IMR-90 (cell line): ENCODE results near the gene AKAP8L. TPM values are rescaled to one million over a fixed set of nuclear protein-coding genes. Genes with fewer than 3 reads are reported as not detected.
A peak's percentile ranks its signal among the peaks of the same experiment; 100 is the strongest.

ENCODE experiments used
- ATAC-seq: fragments of 200-7000 bp; cut with Tn5 transposase; 2 replicates; pipeline ENCODE4 v1.9.1; 2020; ENCODE audit warnings: low read depth, mild to moderate bottlenecking, moderate library complexity
- BruUV-seq: library from RNA; stranded (reverse); fragments of 400-500 nt; replicated peaks from 2 replicates; lab custom pipeline; 2021; lab: Mats Ljungman, UMichigan
- CTCF ChIA-PET: fragments of 300-600 bp; formaldehyde crosslinking; extraction: SDS; loops from one replicate; lab custom pipeline; 2021; ENCODE audit warnings: antibody characterized with exemption; lab: Yijun Ruan, JAX
- POLR2A ChIA-PET: fragments of 300-600 bp; sonication (Branson Sonifier 250); formaldehyde crosslinking; loops from one replicate; lab custom pipeline; 2022; ENCODE audit warnings: antibody characterized with exemption; ENCODE audit not compliant: unreplicated experiment; lab: Charles Lee
- DNase-seq: peaks from one replicate; pipeline ENCODE4 v3.0.0; 2013
- H2AFZ ChIP-seq: replicated peaks from 2 replicates; pipeline ENCODE3; 2013; ENCODE audit warnings: low read length, mild to moderate bottlenecking; ENCODE audit not compliant: poor library complexity
- H2AK5ac ChIP-seq: 2 replicates; pipeline ENCODE4 v1.6.1; 2013; ENCODE audit warnings: low read depth, low read length, inconsistent platforms
- H2AK9ac ChIP-seq: replicated peaks from 2 replicates; pipeline ENCODE3; 2013; ENCODE audit warnings: mild to moderate bottlenecking, low read depth, low read length, moderate library complexity; ENCODE audit not compliant: poor library complexity
- H2BK120ac ChIP-seq: 2 replicates; pipeline ENCODE4 v1.6.1; 2013; ENCODE audit warnings: low read depth, low read length, inconsistent platforms
- H2BK15ac ChIP-seq: 3 replicates; pipeline ENCODE4 v1.6.1; 2013; ENCODE audit warnings: low read depth, low read length, inconsistent platforms
- H2BK20ac ChIP-seq: 2 replicates; pipeline ENCODE4 v1.6.1; 2013; ENCODE audit warnings: low read depth, mild to moderate bottlenecking, inconsistent platforms, low read length, moderate library complexity
- H2BK5ac ChIP-seq: 2 replicates; pipeline ENCODE4 v1.6.1; 2013; ENCODE audit warnings: mild to moderate bottlenecking, low read depth, low read length, inconsistent platforms; ENCODE audit not compliant: poor library complexity, severe bottlenecking
- H3K14ac ChIP-seq: replicated peaks from 2 replicates; pipeline ENCODE4 v1.6.1; 2013; ENCODE audit warnings: low read depth, low read length, inconsistent platforms
- H3K18ac ChIP-seq: 2 replicates; pipeline ENCODE4 v1.6.1; 2013; ENCODE audit warnings: low read depth, low read length, control low read depth
- H3K23ac ChIP-seq: 2 replicates; pipeline ENCODE4 v1.6.1; 2013; ENCODE audit warnings: low read depth, low read length, inconsistent platforms
- H3K27ac ChIP-seq: 2 replicates; pipeline ENCODE4 v1.5.1; 2013; ENCODE audit warnings: mild to moderate bottlenecking, control low read depth, low read length; ENCODE audit not compliant: insufficient read depth
- H3K27me3 ChIP-seq: 2 replicates; pipeline ENCODE4 v1.6.1; 2013; ENCODE audit warnings: low read length; ENCODE audit not compliant: control insufficient read depth, insufficient read depth
- H3K36me3 ChIP-seq: 2 replicates; pipeline ENCODE4 v1.6.1; 2013; ENCODE audit warnings: low read length, mixed read lengths; ENCODE audit not compliant: control insufficient read depth, insufficient read depth
- H3K4ac ChIP-seq: 2 replicates; pipeline ENCODE4 v1.6.1; 2013; ENCODE audit warnings: low read depth, low read length, inconsistent platforms
- H3K4me1 ChIP-seq: 2 replicates; pipeline ENCODE4 v1.6.1; 2013; ENCODE audit warnings: low read length, mixed read lengths; ENCODE audit not compliant: control insufficient read depth, insufficient read depth
- H3K4me2 ChIP-seq: 2 replicates; pipeline ENCODE4 v1.6.1; 2013; ENCODE audit warnings: low read depth, mild to moderate bottlenecking, control low read depth, low read length, moderate library complexity
- H3K4me3 ChIP-seq: 2 replicates; pipeline ENCODE4 v1.5.1; 2013; ENCODE audit warnings: low read depth, mild to moderate bottlenecking, control low read depth, low read length, moderate library complexity; ENCODE audit not compliant: insufficient read depth
- H3K56ac ChIP-seq: 2 replicates; pipeline ENCODE4 v1.6.1; 2013; ENCODE audit warnings: low read length, inconsistent platforms; ENCODE audit not compliant: insufficient read depth; ENCODE audit errors: extremely low read depth
- H3K79me1 ChIP-seq, 2 experiments: 2 replicates each; pipeline ENCODE4 v1.6.1; 2013; ENCODE audit warnings: low read length in 2 of 2, inconsistent platforms in 1 of 2, low read depth in 1 of 2
- H3K9ac ChIP-seq: 2 replicates; pipeline ENCODE4 v1.6.1; 2013; ENCODE audit warnings: low read depth, low read length, control low read depth
- H3K9me1 ChIP-seq: 2 replicates; pipeline ENCODE4 v1.6.1; 2013; ENCODE audit warnings: low read length, inconsistent platforms; ENCODE audit not compliant: insufficient read depth
- H3K9me3 ChIP-seq: 2 replicates; pipeline ENCODE4 v1.6.1; 2013; ENCODE audit warnings: low read length; ENCODE audit not compliant: control insufficient read depth, insufficient read depth
- H4K20me1 ChIP-seq: 2 replicates; pipeline ENCODE4 v1.6.1; 2013; ENCODE audit warnings: low read length, inconsistent platforms; ENCODE audit not compliant: insufficient read depth
- H4K5ac ChIP-seq: 2 replicates; pipeline ENCODE4 v1.6.1; 2013; ENCODE audit warnings: mild to moderate bottlenecking, low read depth, low read length, control low read depth
- H4K8ac ChIP-seq, 2 experiments: 2 replicates each; pipeline ENCODE4 v1.6.1; 2013; ENCODE audit warnings: low read depth in 2 of 2, low read length in 2 of 2, control low read depth in 1 of 2, inconsistent platforms in 1 of 2
- H4K91ac ChIP-seq: 2 replicates; pipeline ENCODE4 v1.6.1; 2013; ENCODE audit warnings: low read depth, low read length, inconsistent platforms; ENCODE audit not compliant: insufficient read depth
- BHLHE40 ChIP-seq: fragments of 150-350 bp; IDR thresholded peaks from 2 replicates; pipeline ENCODE4 v1.6.1; 2016; ENCODE audit warnings: mild to moderate bottlenecking, low read depth, low read length
- CEBPB ChIP-seq: IDR thresholded peaks from 2 replicates; pipeline ENCODE4 v1.6.1; 2012; ENCODE audit warnings: low read depth, low read length, improper control_type of control experiment
- CHD1 ChIP-seq: IDR thresholded peaks from 2 replicates; pipeline ENCODE4 v1.6.1; 2012; ENCODE audit warnings: low read depth, low read length, improper control_type of control experiment
- CTCF ChIP-seq: conservative IDR thresholded peaks from 2 replicates; pipeline ENCODE4 v1.5.1; 2012; ENCODE audit warnings: mild to moderate bottlenecking, low read depth, low read length, improper control_type of control experiment
- ELK1 ChIP-seq: fragments of 150-350 bp; IDR thresholded peaks from 2 replicates; pipeline ENCODE4 v1.6.1; 2016; ENCODE audit warnings: low read depth, mild to moderate bottlenecking, low read length, moderate library complexity, borderline replicate concordance
- FOS ChIP-seq: fragments of 150-350 bp; IDR thresholded peaks from 2 replicates; pipeline ENCODE4 v1.6.1; 2016; ENCODE audit warnings: low read depth, low read length
- MAFK ChIP-seq: IDR thresholded peaks from 2 replicates; pipeline ENCODE4 v1.6.1; 2012; ENCODE audit warnings: low read depth, low read length, improper control_type of control experiment
- MAZ ChIP-seq: IDR thresholded peaks from 2 replicates; pipeline ENCODE4 v1.6.1; 2012; ENCODE audit warnings: low read depth, mild to moderate bottlenecking, low read length, improper control_type of control experiment, moderate library complexity, borderline replicate concordance
- MXI1 ChIP-seq: IDR thresholded peaks from 2 replicates; pipeline ENCODE4 v1.6.1; 2012; ENCODE audit warnings: low read depth, mild to moderate bottlenecking, low read length, moderate library complexity, borderline replicate concordance
- NFE2L2 ChIP-seq: fragments of 150-350 bp; IDR thresholded peaks from 2 replicates; pipeline ENCODE4 v1.6.1; 2016; ENCODE audit warnings: low read depth, mild to moderate bottlenecking, low read length
- POLR2A ChIP-seq: IDR thresholded peaks from 2 replicates; pipeline ENCODE4 v1.6.1; 2012; ENCODE audit warnings: mild to moderate bottlenecking, low read depth, low read length
- RAD21 ChIP-seq: IDR thresholded peaks from 2 replicates; pipeline ENCODE4 v1.6.1; 2012; ENCODE audit warnings: low read length, improper control_type of control experiment
- RCOR1 ChIP-seq: IDR thresholded peaks from 2 replicates; pipeline ENCODE4 v1.6.1; 2012; ENCODE audit warnings: mild to moderate bottlenecking, low read length, improper control_type of control experiment; ENCODE audit not compliant: insufficient replicate concordance
- RFX5 ChIP-seq: IDR thresholded peaks from 2 replicates; pipeline ENCODE4 v1.8.0; 2012; ENCODE audit warnings: low read depth, mild to moderate bottlenecking, low read length, moderate library complexity
- SMC3 ChIP-seq: fragments of 150-350 bp; IDR thresholded peaks from 2 replicates; pipeline ENCODE4 v1.6.1; 2016; ENCODE audit warnings: low read depth, mild to moderate bottlenecking, antibody characterized with exemption, low read length, moderate library complexity
- USF2 ChIP-seq: fragments of 150-350 bp; IDR thresholded peaks from 2 replicates; pipeline ENCODE4 v1.6.1; 2017; ENCODE audit warnings: mild to moderate bottlenecking, antibody characterized with exemption, low read length, low read depth
- WGBS, 2 experiments: methylation state at CpG; one replicate each; pipeline versions ENCODE4 v1.1.5 to v1.1.7; 2013; ENCODE audit warnings: missing lambda C conversion rate in 2 of 2; ENCODE audit not compliant: insufficient read length in 1 of 2; ENCODE audit errors: extremely low coverage in 2 of 2; 5-methylcytosine and 5-hydroxymethylcytosine counted together
- dilution Hi-C: fragments of 300-500 bp; cut with HindIII; formaldehyde crosslinking; loops from one replicate; pipeline ENCODE4 v1.14.3; 2018; ENCODE audit warnings: low sequenced_read_pairs; ENCODE audit not compliant: unreplicated experiment
- in situ Hi-C: fragments of 300-500 bp; cut with MboI; formaldehyde crosslinking; loops from 3 replicates; pipeline ENCODE4 v1.14.3; 2019; ENCODE audit warnings: low sequenced_read_pairs, inconsistent platforms, mixed read lengths
- intact Hi-C: fragments of 100-400 bp; cut with micrococcal nuclease; formaldehyde crosslinking; loops from 2 replicates; pipeline ENCODE4 v1.10.0; 2022
- polyA plus RNA-seq, 3 experiments: library from polyadenylated mRNA; depleted of rRNA; stranded (reverse); fragments of >200 nt; gene quantifications; 2 replicates each; pipeline ENCODE4 v1.2.3, GENCODE V29; 2012; ENCODE audit warnings: low replicate concordance in 1 of 3
- total RNA-seq: library from RNA; depleted of rRNA; stranded (reverse); fragments of >200 nt; gene quantifications from 2 replicates; pipeline ENCODE4 v1.2.3, GENCODE V29; 2012

The AKAP8L gene
- total and polyA plus RNA-seq, 2 of the 4 experiments (the other 2 are of a cell fraction), result 43.1 to 44.6 TPM

GRCh38 chr19:15374105-15374651 lies 44.6 kb downstream of the AKAP8L start:
- H3K14ac ChIP-seq, result no peak overlapping the region
- H3K4me1 ChIP-seq, result peaks cover 8% of the 10 kb centered on the region
- dilution Hi-C loops (no loop called here), intact Hi-C loops (loop anchor here (10.0 kb wide), 1 partner anchor 269 kb away; the partner anchor contains the start of gene SYDE1), in situ Hi-C loops (no loop called here)
- H3K79me1 ChIP-seq, result peaks cover 7 to 71% of the 10 kb centered on the region in 2 experiments
- H2BK120ac ChIP-seq, result no peak overlapping the region
- H3K27ac ChIP-seq, result no peak overlapping the region
- H3K36me3 ChIP-seq, result peaks cover 40% of the 10 kb centered on the region
- no peak overlapping the region for H4K91ac ChIP-seq
- no peaks in the 10 kb centered on the region for H3K27me3 ChIP-seq
- H3K9me3 ChIP-seq, result no peaks in the 10 kb centered on the region
- ATAC-seq (no peak), DNase-seq (no peak)
- no peak overlapping the region for H2BK15ac ChIP-seq
- WGBS, 2 experiments, result 98% methylated on average over 13 of the region's 21 CpGs; no CpG with 5 or more reads in 1 of the 2 experiments
- ChIA-PET CTCF (no interaction called here), POLR2A (no interaction called here)
- BruUV-seq, result no TSS peak
- H2AK9ac ChIP-seq, result peak overlapping the region; percentile 56
- no peak overlapping the region for H3K56ac ChIP-seq
- H2BK20ac ChIP-seq, result no peak overlapping the region
- TF ChIP-seq FOS (no peak), CEBPB (no peak), MXI1 (no peak), CTCF (no peak), RAD21 (no peak), SMC3 (no peak), RFX5 (no peak), MAFK (no peak), POLR2A (no peak), ELK1 (no peak), NFE2L2 (no peak), USF2 (no peak), RCOR1 (no peak), MAZ (no peak), BHLHE40 (no peak), CHD1 (no peak)
- H4K8ac ChIP-seq, result no peak overlapping the region
- H3K4me3 ChIP-seq, result no peak overlapping the region
- no peak overlapping the region for H2AK5ac ChIP-seq
- no peak overlapping the region for H2BK5ac ChIP-seq
- no peak overlapping the region for H4K5ac ChIP-seq
- H3K4ac ChIP-seq, result no peak overlapping the region
- no peak overlapping the region for H3K4me2 ChIP-seq
- H3K18ac ChIP-seq, result no peak overlapping the region
- H2AFZ ChIP-seq, result no peak overlapping the region
- no peak overlapping the region for H3K9ac ChIP-seq
- H4K20me1 ChIP-seq, result peaks cover 55% of the 10 kb centered on the region
- peaks cover 7% of the 10 kb centered on the region for H3K9me1 ChIP-seq
- H3K23ac ChIP-seq, result no peak overlapping the region
